Measurements from ENCODE around the gene DYRK1B. TPM values are rescaled to one million over a fixed set of nuclear protein-coding genes. Genes with fewer than 3 reads are reported as not detected.

The DYRK1B gene
- total and polyA plus RNA-seq, 2 donors (not counting 1 experiment from before 2014, with no cell fraction given): 7.7 to 12.2 TPM

- no peaks in the 10 kb centered on the region for H3K27me3 ChIP-seq (ENCODE audit: control insufficient read depth, insufficient read depth, low read length)
- DNase-seq (ENCODE audit: low read depth in 2 of 2): no peak
- H3K4me2 ChIP-seq (ENCODE audit: extremely low read depth, insufficient read depth, low read length): no peak overlapping the region
- no peak overlapping the region for H3K4me3 ChIP-seq (replicated peaks in 1 of 4; ENCODE audit: control extremely low read depth in 1 of 4, insufficient read depth in 1 of 4, low read depth in 3 of 4, low read length in 4 of 4)
- H4K20me1 ChIP-seq (ENCODE audit: control insufficient read depth, extremely low read depth, insufficient read depth, low read length): no peaks in the 10 kb centered on the region
- no peaks in the 10 kb centered on the region for H3K9me3 ChIP-seq (ENCODE audit: control insufficient read depth, insufficient read depth, low read depth, low read length)
- no peaks in the 10 kb centered on the region for H3K36me3 ChIP-seq (ENCODE audit: control insufficient read depth, insufficient read depth, low read length)
- H3K27ac ChIP-seq (ENCODE audit: insufficient read depth, low read length): no peak overlapping the region
- TF ChIP-seq EZH2 (IDR thresholded peaks at IDR 0.05; ENCODE audit: low read length, missing control alignments): no peak
- no peak for TF ChIP-seq CTCF (conservative IDR thresholded peaks at IDR 0.05 in 1 of 2, IDR thresholded peaks at IDR 0.05 in 1 of 2; ENCODE audit: low read depth in 1 of 2, low read length in 2 of 2)
- H3K9ac ChIP-seq (ENCODE audit: insufficient read depth, low read length): no peak overlapping the region
- H3K4me1 ChIP-seq (ENCODE audit: control insufficient read depth, extremely low read depth, insufficient read depth, low read length): peaks cover 8% of the 10 kb centered on the region
- H2AFZ ChIP-seq (ENCODE audit: low read length): no peak overlapping the region
- H3K79me2 ChIP-seq (ENCODE audit: control insufficient read depth, insufficient read depth, low read length): peaks cover under 1% of the 10 kb centered on the region
These were observed 16.9 kb upstream of the DYRK1B start for GRCh38 chr19:39850892-39851291.

- H3K9ac ChIP-seq (ENCODE audit: insufficient read depth, low read length): no peak overlapping the region
These were observed 14.4 kb upstream of the DYRK1B start for GRCh38 chr19:39848392-39848791.

GRCh38 chr19:39847525-39847924, 13.6 kb upstream of the DYRK1B start:
- H3K36me3 ChIP-seq (ENCODE audit: control insufficient read depth, insufficient read depth, low read length): no peaks in the 10 kb centered on the region
- no peak overlapping the region for H3K9ac ChIP-seq (ENCODE audit: insufficient read depth, low read length)
- H3K4me2 ChIP-seq (ENCODE audit: extremely low read depth, insufficient read depth, low read length): no peak overlapping the region
- no peaks in the 10 kb centered on the region for H4K20me1 ChIP-seq (ENCODE audit: control insufficient read depth, extremely low read depth, insufficient read depth, low read length)
- H3K4me3 ChIP-seq (replicated peaks in 1 of 4; ENCODE audit: control extremely low read depth in 1 of 4, insufficient read depth in 1 of 4, low read depth in 3 of 4, low read length in 4 of 4): no peak overlapping the region
- DNase-seq (ENCODE audit: low read depth in 2 of 2): no peak
- no peak for TF ChIP-seq CTCF (conservative IDR thresholded peaks at IDR 0.05 in 1 of 2, IDR thresholded peaks at IDR 0.05 in 1 of 2; ENCODE audit: low read depth in 1 of 2, low read length in 2 of 2)
- TF ChIP-seq EZH2 (IDR thresholded peaks at IDR 0.05; ENCODE audit: low read length, missing control alignments): no peak
- peaks cover 9% of the 10 kb centered on the region for H3K4me1 ChIP-seq (ENCODE audit: control insufficient read depth, extremely low read depth, insufficient read depth, low read length)
- H3K79me2 ChIP-seq (ENCODE audit: control insufficient read depth, insufficient read depth, low read length): peaks cover 34% of the 10 kb centered on the region
- no peak overlapping the region for H2AFZ ChIP-seq (ENCODE audit: low read length)
- no peaks in the 10 kb centered on the region for H3K27me3 ChIP-seq (ENCODE audit: control insufficient read depth, insufficient read depth, low read length)
- no peak overlapping the region for H3K27ac ChIP-seq (ENCODE audit: insufficient read depth, low read length)
- no peaks in the 10 kb centered on the region for H3K9me3 ChIP-seq (ENCODE audit: control insufficient read depth, insufficient read depth, low read depth, low read length)

More at GRCh38 chr19:39848392-39848791, 14.4 kb upstream of the DYRK1B start:
- H3K4me1 ChIP-seq (ENCODE audit: control insufficient read depth, extremely low read depth, insufficient read depth, low read length): peaks cover 8% of the 10 kb centered on the region
- no peak overlapping the region for H2AFZ ChIP-seq (ENCODE audit: low read length)
- no peaks in the 10 kb centered on the region for H3K36me3 ChIP-seq (ENCODE audit: control insufficient read depth, insufficient read depth, low read length)
- no peaks in the 10 kb centered on the region for H3K27me3 ChIP-seq (ENCODE audit: control insufficient read depth, insufficient read depth, low read length)
- H3K27ac ChIP-seq (ENCODE audit: insufficient read depth, low read length): no peak overlapping the region
- H3K79me2 ChIP-seq (ENCODE audit: control insufficient read depth, insufficient read depth, low read length): peaks cover 25% of the 10 kb centered on the region
- no peak for TF ChIP-seq CTCF (conservative IDR thresholded peaks at IDR 0.05 in 1 of 2, IDR thresholded peaks at IDR 0.05 in 1 of 2; ENCODE audit: low read depth in 1 of 2, low read length in 2 of 2)
- DNase-seq (ENCODE audit: low read depth in 2 of 2): no peak
- no peak overlapping the region for H3K4me3 ChIP-seq (replicated peaks in 1 of 4; ENCODE audit: control extremely low read depth in 1 of 4, insufficient read depth in 1 of 4, low read depth in 3 of 4, low read length in 4 of 4)
- no peaks in the 10 kb centered on the region for H4K20me1 ChIP-seq (ENCODE audit: control insufficient read depth, extremely low read depth, insufficient read depth, low read length)
- H3K4me2 ChIP-seq (ENCODE audit: extremely low read depth, insufficient read depth, low read length): no peak overlapping the region
- H3K9me3 ChIP-seq (ENCODE audit: control insufficient read depth, insufficient read depth, low read depth, low read length): no peaks in the 10 kb centered on the region
